ENCODE data around the gene GNB2.
A peak's percentile ranks its signal among the peaks of the same experiment; 100 is the strongest.
"Not testable (repeated sequence)": the region's sequence is repeated elsewhere in the genome, so short reads cannot be mapped to it uniquely, and the experiment has no call there.

GNB2 gene

GRCh38 chr7:100705320-100705752 is 31.8 kb downstream of the GNB2 start:
- DNase-seq, result peak; percentile 83

- peak; percentile 99 for DNase-seq
Measured at GRCh38 chr7:100705753-100706671, 32.5 kb downstream of the GNB2 start, which contains the start of gene POP7. TSS of gene POP7 (plus strand) at chr7:100706121. CDS start at chr7:100706831, 710 bp downstream.

GRCh38 chr7:100706672-100707311 is 33.3 kb downstream of the GNB2 start:
- DNase-seq, result no peak

GRCh38 chr7:100708395-100708794 is 34.9 kb downstream of the GNB2 start:
- no peak for DNase-seq

- no peak for DNase-seq
Measured at GRCh38 chr7:100710452-100710851, 36.9 kb downstream of the GNB2 start.

GRCh38 chr7:100711369-100711768 is 37.8 kb downstream of the GNB2 start:
- DNase-seq, result no peak

- DNase-seq, result no peak
Measured at GRCh38 chr7:100714725-100715124, 41.2 kb downstream of the GNB2 start.

GRCh38 chr7:100717073-100717472 is 43.5 kb downstream of the GNB2 start:
- not testable (repeated sequence) for DNase-seq

GRCh38 chr7:100719523-100720278 is 46.2 kb downstream of the GNB2 start:
- DNase-seq, result no peak

- no peak for DNase-seq
Measured at GRCh38 chr7:100720279-100720670, 46.7 kb downstream of the GNB2 start, which contains the start of gene EPO. TSS of gene EPO (plus strand) at chr7:100720468. CDS start at chr7:100720981, 513 bp downstream.

GRCh38 chr7:100720671-100721504 is 47.3 kb downstream of the GNB2 start:
- DNase-seq, result no peak

GRCh38 chr7:100721505-100721812 is 47.9 kb downstream of the GNB2 start:
- no peak for DNase-seq

GRCh38 chr7:100722480-100723212 is 49.1 kb downstream of the GNB2 start:
- no peak for DNase-seq

- DNase-seq, result no peak
Measured at GRCh38 chr7:100723732-100724275, 50.3 kb downstream of the GNB2 start.

GRCh38 chr7:100724364-100724763 is 50.8 kb downstream of the GNB2 start:
- not testable (repeated sequence) for DNase-seq

GRCh38 chr7:100726996-100727761 is 53.6 kb downstream of the GNB2 start:
- DNase-seq, result no peak

- no peak for DNase-seq
Measured at GRCh38 chr7:100728196-100728595, 54.7 kb downstream of the GNB2 start.

All from stimulated activated CD4-positive, alpha-beta T cell treated with anti-CD3 and anti-CD28 coated beads, Interleukin-4, amount 100 ng/mL, for 24 hours (primary cell).